Smooth muscle cell (in vitro differentiated cells): Measurements from ENCODE around the gene LDLRAD2. TPM values are rescaled to one million over a fixed set of nuclear protein-coding genes. Genes with fewer than 3 reads are reported as not detected.

Experiments used
- DNase-seq: peaks from one replicate; lab custom pipeline; 2025; ENCODE audit not compliant: unreplicated experiment; lab: John Stamatoyannopoulos, UW
- H2AFZ ChIP-seq: fragments of 200-600 bp; sonication (generic); 2 replicates; pipeline ENCODE4 v1.6.0; 2016; ENCODE audit warnings: antibody characterized with exemption, low read depth, mild to moderate bottlenecking
- H3F3A ChIP-seq: fragments of 200-600 bp; sonication (generic); 2 replicates; pipeline ENCODE4 v1.6.0; 2017; ENCODE audit warnings: antibody characterized with exemption, low read depth
- H3K27ac ChIP-seq: fragments of 200-600 bp; sonication (generic); 2 replicates; pipeline ENCODE4 v1.5.1; 2016; ENCODE audit warnings: low read depth, mild to moderate bottlenecking
- H3K27me3 ChIP-seq: fragments of 200-600 bp; sonication (generic); 2 replicates; pipeline ENCODE4 v1.6.1; 2016; ENCODE audit warnings: low read depth, mild to moderate bottlenecking
- H3K36me3 ChIP-seq: fragments of 200-600 bp; sonication (generic); 2 replicates; pipeline ENCODE4 v1.5.1; 2016; ENCODE audit warnings: low read depth
- H3K4me1 ChIP-seq: fragments of 200-600 bp; sonication (generic); 2 replicates; pipeline ENCODE4 v1.5.1; 2016; ENCODE audit warnings: low read depth
- H3K4me2 ChIP-seq: fragments of 200-600 bp; sonication (generic); 2 replicates; pipeline ENCODE4 v1.6.0; 2016; ENCODE audit warnings: mild to moderate bottlenecking
- H3K4me3 ChIP-seq: fragments of 200-600 bp; sonication (generic); 2 replicates; pipeline ENCODE4 v1.5.1; 2016; ENCODE audit warnings: mild to moderate bottlenecking
- H3K79me2 ChIP-seq: fragments of 200-600 bp; sonication (generic); 2 replicates; pipeline ENCODE4 v1.6.0; 2016; ENCODE audit warnings: low read depth, mild to moderate bottlenecking
- H3K9ac ChIP-seq: fragments of 200-600 bp; sonication (generic); 2 replicates; pipeline ENCODE4 v1.6.0; 2016; ENCODE audit warnings: low read depth
- H3K9me3 ChIP-seq: fragments of 200-600 bp; sonication (generic); replicated peaks from 2 replicates; pipeline ENCODE4 v1.5.1; 2016; ENCODE audit warnings: low read depth
- H4K20me1 ChIP-seq: fragments of 200-600 bp; sonication (generic); 2 replicates; pipeline ENCODE4 v1.6.0; 2016; ENCODE audit warnings: low read depth
- CTCF ChIP-seq: fragments of 200-600 bp; sonication (generic); IDR thresholded peaks from 2 replicates; pipeline ENCODE4 v1.5.1; 2017; ENCODE audit warnings: borderline replicate concordance, mild to moderate bottlenecking, antibody characterized with exemption; ENCODE audit not compliant: insufficient read depth, poor library complexity, severe bottlenecking
- WGBS: methylation state at CpG from one replicate; pipeline ENCODE4 v1.1.7; 2016; ENCODE audit warnings: low lambda C conversion rate; 5-methylcytosine and 5-hydroxymethylcytosine counted together
- polyA plus RNA-seq: library from polyadenylated mRNA; unstranded; fragments of >200 nt; fragmentation: Nextera tagmentation; extraction: Ambion mirVana; gene quantifications from 2 replicates; pipeline ENCODE4 v1.2.1, GENCODE V29; 2016
- total RNA-seq: library from RNA; depleted of rRNA; stranded (reverse); fragments of >200 nt; gene quantifications from 2 replicates; pipeline ENCODE4 v1.2.3, GENCODE V29; 2014

Gene LDLRAD2
- total and polyA plus RNA-seq, 2 experiments from 2014 or later, result 0.04 to 7.9 TPM

DNA sequence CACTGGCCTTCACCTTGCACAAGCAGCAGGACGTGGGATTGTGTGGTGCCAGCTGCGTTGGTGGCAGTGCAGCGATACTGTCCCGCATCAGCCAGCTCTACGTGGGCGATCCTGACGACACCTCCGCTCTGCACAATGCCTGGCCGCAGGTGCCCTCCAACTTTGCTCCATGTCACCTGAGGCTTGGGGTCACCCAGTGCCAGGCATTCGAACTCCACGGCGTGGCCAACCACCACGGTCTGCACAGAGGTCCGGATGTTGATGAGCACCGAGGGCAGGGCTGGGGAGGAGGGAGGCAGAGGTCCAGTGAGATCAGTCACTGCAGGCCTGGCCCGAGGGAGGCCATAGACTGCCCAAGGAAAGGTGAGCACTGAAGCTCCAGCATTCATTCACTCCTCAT, 22.6 kb downstream of the LDLRAD2 start:
- no peak overlapping the region for H2AFZ ChIP-seq
- H3K4me1 ChIP-seq, result no peaks in the 10 kb centered on the region
- no peak overlapping the region for H3K4me3 ChIP-seq
- H3K27me3 ChIP-seq, result no peaks in the 10 kb centered on the region
- no peaks in the 10 kb centered on the region for H3F3A ChIP-seq
- TF ChIP-seq CTCF, result no peak
- no peak overlapping the region for H3K9ac ChIP-seq
- no peak for DNase-seq
- no peaks in the 10 kb centered on the region for H3K79me2 ChIP-seq
- WGBS, result over 99% methylated on average over 16 of the region's 16 CpGs
- no peak overlapping the region for H3K27ac ChIP-seq
- H3K4me2 ChIP-seq, result no peak overlapping the region
- peaks cover 20% of the 10 kb centered on the region for H3K36me3 ChIP-seq
- no peaks in the 10 kb centered on the region for H4K20me1 ChIP-seq
- no peaks in the 10 kb centered on the region for H3K9me3 ChIP-seq

DNA sequence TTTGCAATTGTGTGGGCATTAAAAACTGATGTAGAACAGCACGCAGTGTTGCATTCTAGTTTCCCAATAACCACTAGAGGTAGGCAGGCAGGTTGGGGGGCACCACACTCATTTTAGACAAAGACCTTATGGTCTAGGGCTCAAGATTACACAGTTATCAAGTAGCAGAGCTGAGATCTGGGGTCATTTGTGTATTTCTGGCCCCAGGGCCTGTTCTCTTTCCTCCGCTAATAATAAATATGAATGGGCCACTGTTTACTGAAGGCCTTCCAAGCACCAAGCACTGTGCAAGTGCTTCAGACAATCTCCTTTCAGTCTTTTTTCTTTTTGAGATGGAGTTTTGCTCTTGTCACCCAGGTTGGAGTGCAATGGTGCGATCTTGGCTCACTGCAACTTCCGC, 23.9 kb downstream of the LDLRAD2 start:
- Histone ChIP-seq H3K27ac (no peak overlapping the region), H3K4me3 (no peak overlapping the region), H4K20me1 (no peaks in the 10 kb centered on the region), H3K79me2 (no peaks in the 10 kb centered on the region), H3K9me3 (no peaks in the 10 kb centered on the region), H3F3A (no peaks in the 10 kb centered on the region), H3K27me3 (no peaks in the 10 kb centered on the region), H3K4me1 (no peaks in the 10 kb centered on the region), H2AFZ (no peak overlapping the region), H3K36me3 (peaks cover 20% of the 10 kb centered on the region), H3K9ac (no peak overlapping the region), H3K4me2 (no peak overlapping the region)
- no peak for TF ChIP-seq CTCF
- DNase-seq, result no peak
- WGBS, result 98% methylated on average over 4 of the region's 4 CpGs

DNA sequence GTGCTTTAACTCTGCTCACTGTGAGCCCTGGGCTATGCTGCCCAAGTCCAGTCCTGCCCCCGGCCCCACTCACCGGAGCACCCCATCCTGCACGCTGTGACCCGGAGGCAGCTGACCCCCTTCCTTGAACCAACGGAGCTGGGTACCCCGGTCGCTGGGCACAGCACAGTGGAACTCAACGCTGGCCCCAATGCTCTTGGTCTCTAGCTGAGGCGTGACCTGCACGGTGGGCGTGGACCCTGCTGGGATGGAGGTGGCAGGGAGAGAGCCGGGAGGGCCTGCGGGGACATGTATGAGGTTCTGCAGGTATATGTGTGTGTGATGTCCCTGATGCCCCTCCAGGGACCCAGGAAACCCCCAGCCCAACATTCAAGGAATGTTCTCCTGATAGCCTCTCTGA, 24.7 kb downstream of the LDLRAD2 start:
- WGBS, result 99% methylated on average over 13 of the region's 13 CpGs
- Histone ChIP-seq H3K4me1 (no peaks in the 10 kb centered on the region), H3K4me3 (no peak overlapping the region), H3K4me2 (no peak overlapping the region), H3F3A (no peaks in the 10 kb centered on the region), H3K79me2 (no peaks in the 10 kb centered on the region), H3K27ac (no peak overlapping the region), H3K9me3 (no peaks in the 10 kb centered on the region), H3K36me3 (peaks cover 20% of the 10 kb centered on the region), H3K27me3 (no peaks in the 10 kb centered on the region), H3K9ac (no peak overlapping the region), H4K20me1 (no peaks in the 10 kb centered on the region), H2AFZ (no peak overlapping the region)
- no peak for DNase-seq
- no peak for TF ChIP-seq CTCF

GRCh38 chr1:21837476-21837875, 25.4 kb downstream of the LDLRAD2 start:
- Histone ChIP-seq H4K20me1 (no peaks in the 10 kb centered on the region), H3K79me2 (no peaks in the 10 kb centered on the region), H3K27ac (no peak overlapping the region), H2AFZ (no peak overlapping the region), H3K4me1 (no peaks in the 10 kb centered on the region), H3K36me3 (peaks cover 20% of the 10 kb centered on the region), H3K4me2 (no peak overlapping the region), H3K27me3 (no peaks in the 10 kb centered on the region), H3K9me3 (no peaks in the 10 kb centered on the region), H3K4me3 (no peak overlapping the region), H3K9ac (no peak overlapping the region), H3F3A (no peaks in the 10 kb centered on the region)
- WGBS, result 94% methylated on average over 10 of the region's 10 CpGs
- DNase-seq, result no peak
- TF ChIP-seq CTCF, result no peak
